GM12864 (cell line): ENCODE data around the gene CRTC2.
A peak's percentile ranks its signal among the peaks of the same experiment; 100 is the strongest.
"Not testable (repeated sequence)": the region's sequence is repeated elsewhere in the genome, so short reads cannot be mapped to it uniquely, and the experiment has no call there.

Source experiments
- DNase-seq: peaks from one replicate; pipeline ENCODE4 v3.0.0-alpha.2; 2011; ENCODE audit warnings: low read depth
- H3K4me3 ChIP-seq: 2 replicates; pipeline ENCODE4 v1.5.1; 2011; ENCODE audit warnings: mild to moderate bottlenecking, low read depth, low read length, control low read depth
- TF ChIP-seq, protein P1 (sequence below): IDR thresholded peaks from 2 replicates; pipeline ENCODE4 v1.5.1; 2011; ENCODE audit warnings: low read depth, mild to moderate bottlenecking, moderate library complexity, low read length, control low read depth, inconsistent platforms; ENCODE audit errors: missing control alignments

CRTC2 gene

GRCh38 chr1:153991151-153991630, 32.8 kb upstream of the CRTC2 start:
- DNase-seq, result no peak
- TF ChIP-seq, protein P1, sequence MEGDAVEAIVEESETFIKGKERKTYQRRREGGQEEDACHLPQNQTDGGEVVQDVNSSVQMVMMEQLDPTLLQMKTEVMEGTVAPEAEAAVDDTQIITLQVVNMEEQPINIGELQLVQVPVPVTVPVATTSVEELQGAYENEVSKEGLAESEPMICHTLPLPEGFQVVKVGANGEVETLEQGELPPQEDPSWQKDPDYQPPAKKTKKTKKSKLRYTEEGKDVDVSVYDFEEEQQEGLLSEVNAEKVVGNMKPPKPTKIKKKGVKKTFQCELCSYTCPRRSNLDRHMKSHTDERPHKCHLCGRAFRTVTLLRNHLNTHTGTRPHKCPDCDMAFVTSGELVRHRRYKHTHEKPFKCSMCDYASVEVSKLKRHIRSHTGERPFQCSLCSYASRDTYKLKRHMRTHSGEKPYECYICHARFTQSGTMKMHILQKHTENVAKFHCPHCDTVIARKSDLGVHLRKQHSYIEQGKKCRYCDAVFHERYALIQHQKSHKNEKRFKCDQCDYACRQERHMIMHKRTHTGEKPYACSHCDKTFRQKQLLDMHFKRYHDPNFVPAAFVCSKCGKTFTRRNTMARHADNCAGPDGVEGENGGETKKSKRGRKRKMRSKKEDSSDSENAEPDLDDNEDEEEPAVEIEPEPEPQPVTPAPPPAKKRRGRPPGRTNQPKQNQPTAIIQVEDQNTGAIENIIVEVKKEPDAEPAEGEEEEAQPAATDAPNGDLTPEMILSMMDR, result no peak
- H3K4me3 ChIP-seq, result peak overlapping the region; percentile 76

DNA sequence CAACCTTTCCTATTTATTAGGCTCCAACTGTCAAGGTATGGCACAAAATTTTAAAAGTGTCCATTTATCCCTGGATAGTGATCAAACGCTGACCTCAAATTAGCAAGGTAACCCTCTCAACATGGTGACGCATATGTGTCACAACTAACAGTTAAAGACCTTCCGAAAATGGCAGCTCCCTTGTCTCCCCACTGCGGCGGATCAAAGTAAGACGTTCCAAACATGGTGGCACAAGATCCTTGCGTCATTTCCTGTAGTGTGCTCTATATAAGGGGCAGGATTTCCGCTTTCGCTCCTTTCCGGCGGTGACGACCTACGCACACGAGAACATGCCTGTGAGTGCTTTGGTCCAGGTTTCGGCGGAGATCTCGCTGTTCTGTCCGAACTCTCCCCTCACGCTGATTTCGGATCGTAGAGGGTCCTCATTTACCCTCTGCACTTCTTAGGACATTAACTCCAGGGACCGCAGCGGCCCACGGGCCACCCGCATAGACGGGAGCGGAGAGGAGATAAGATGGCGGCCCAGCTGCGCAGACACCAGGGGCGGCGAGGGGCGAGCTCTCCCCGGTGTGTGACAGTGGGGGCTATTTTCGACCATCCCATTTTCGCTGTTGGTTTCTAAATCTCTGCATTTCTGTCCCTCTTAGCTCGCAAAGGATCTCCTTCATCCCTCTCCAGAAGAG, 32.2 kb upstream of the CRTC2 start, which contains the start of gene RPS27:
Gene RPS27, plus strand, starts transcription at position 295 of the 683 bp plus-strand sequence. Its CDS starts 35 bp downstream, at position 330.
- peak; percentile 98 for DNase-seq
- TF ChIP-seq, protein P1, result no peak

GRCh38 chr1:153987621-153988020, 29.2 kb upstream of the CRTC2 start:
- TF ChIP-seq, protein P1, result no peak
- peak overlapping the region; percentile 10; the same call in 1 of the 2 replicates for H3K4me3 ChIP-seq
- DNase-seq, result no peak

More for the DNA sequence above, 32.2 kb upstream of the CRTC2 start, which contains the start of gene RPS27:
- peak within 1 kb of the TSS; percentile 76 for H3K4me3 ChIP-seq

- TF ChIP-seq, protein P1, result no peak
- peak within 1 kb of the TSS; percentile 57 for H3K4me3 ChIP-seq
- DNase-seq, result no peak
Measured at GRCh38 chr1:153985941-153986761, 27.7 kb upstream of the CRTC2 start, which contains the start of gene RAB13. TSS of gene RAB13 (minus strand) at chr1:153986339. CDS start at chr1:153986236, 103 bp downstream.

DNA sequence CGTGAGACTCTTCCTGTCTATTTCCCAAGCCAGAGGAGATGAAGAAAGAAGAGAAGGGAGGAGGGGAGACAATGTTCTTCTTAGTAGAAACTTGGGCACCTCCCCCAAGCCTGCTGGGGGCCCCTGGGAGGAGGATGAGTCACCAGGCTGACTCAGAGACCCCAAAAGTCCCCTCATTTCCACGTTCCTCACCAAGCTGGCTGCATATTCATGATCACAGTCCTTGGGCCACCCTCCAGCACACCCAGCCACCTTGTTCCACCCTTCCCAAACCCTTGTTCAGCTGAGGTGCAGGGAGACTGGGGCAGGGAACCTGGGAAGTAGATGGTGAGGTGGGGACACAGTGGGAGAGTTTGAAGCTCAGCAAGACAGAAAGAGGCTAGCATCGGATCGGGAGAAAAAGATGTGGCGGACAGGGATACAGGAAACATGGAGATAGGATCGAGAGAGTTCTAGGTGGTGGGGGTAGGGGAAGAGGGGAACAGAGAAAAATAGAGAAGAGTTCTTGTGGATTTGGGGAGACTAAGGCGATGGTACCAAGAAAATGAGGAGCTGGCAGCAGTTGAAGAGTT, 27.0 kb upstream of the CRTC2 start:
- H3K4me3 ChIP-seq, result peak overlapping the region; percentile 57
- DNase-seq, result no peak
- TF ChIP-seq, protein P1, result no peak

GRCh38 chr1:153984123-153984894, 25.9 kb upstream of the CRTC2 start:
- TF ChIP-seq, protein P1, result no peak
- no peak overlapping the region for H3K4me3 ChIP-seq
- DNase-seq, result no peak

DNA sequence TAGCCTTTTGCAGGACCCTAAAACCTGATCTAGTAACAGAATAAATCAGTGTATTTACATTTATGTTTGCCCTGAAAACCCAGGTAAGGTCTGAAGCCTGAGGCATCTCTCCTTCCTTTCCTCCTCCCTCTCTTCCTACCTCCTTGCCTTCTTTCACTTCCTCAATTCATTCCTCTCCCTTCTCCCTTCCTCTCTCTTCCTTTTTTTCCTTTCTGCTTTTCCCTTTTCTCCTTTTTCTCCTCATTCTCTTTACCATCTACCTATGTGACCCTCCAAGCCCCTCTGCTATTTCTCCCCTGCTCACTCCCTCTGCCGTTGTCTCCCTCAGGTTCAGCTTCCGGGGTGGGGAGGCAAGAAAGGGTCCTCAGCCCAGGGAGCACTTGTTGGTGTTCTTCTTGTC, 23.3 kb upstream of the CRTC2 start:
- H3K4me3 ChIP-seq, DNase-seq: not testable (repeated sequence)

- not testable (repeated sequence) for H3K4me3 ChIP-seq, DNase-seq
Measured at GRCh38 chr1:153979091-153979490, 20.7 kb upstream of the CRTC2 start.
